Activated T-helper 17 cell treated with anti-CD3 and anti-CD28 coated beads, Interleukin-2, amount 50 U/mL, for 72 hours (primary cell): ENCODE data around the gene PUM2. TPM values are rescaled to one million over a fixed set of nuclear protein-coding genes. Genes with fewer than 3 reads are reported as not detected.
A peak's percentile ranks its signal among the peaks of the same experiment; 100 is the strongest.

Experiments
- ATAC-seq: fragments of 150-1000 bp; cut with Tn5 transposase; replicated peaks from 2 replicates; pipeline ENCODE4 v1.10.0; 2021; ENCODE audit warnings: mild to moderate bottlenecking, moderate library complexity
- H3K27ac Mint-ChIP-seq: one replicate; pipeline ENCODE4 v1.8.0; 2022; ENCODE audit warnings: mixed read lengths
- H3K27me3 Mint-ChIP-seq: one replicate; pipeline ENCODE4 v1.8.0; 2022; ENCODE audit warnings: mixed read lengths
- H3K36me3 Mint-ChIP-seq: one replicate; pipeline ENCODE4 v1.8.0; 2022; ENCODE audit warnings: low read depth, mild to moderate bottlenecking, mixed read lengths
- H3K4me1 Mint-ChIP-seq: one replicate; pipeline ENCODE4 v1.8.0; 2022; ENCODE audit warnings: mixed read lengths
- H3K4me3 Mint-ChIP-seq: one replicate; pipeline ENCODE4 v1.8.0; 2022; ENCODE audit warnings: mild to moderate bottlenecking, mixed read lengths
- H3K9me3 Mint-ChIP-seq: one replicate; pipeline ENCODE4 v1.8.0; 2022; ENCODE audit warnings: mixed read lengths
- total RNA-seq, 2 donors: library from RNA; stranded (reverse); gene quantifications; one replicate each; pipeline ENCODE4 v1.2.3, GENCODE V29; 2022

The PUM2 gene
- total RNA-seq, 2 donors from 2014 or later = 113 to 120 TPM

- Mint-ChIP-seq H3K4me3 (no peak overlapping the region), H3K27ac (no peak overlapping the region), H3K27me3 (no peaks in the 10 kb centered on the region), H3K4me1 (peaks cover 30% of the 10 kb centered on the region), H3K9me3 (no peaks in the 10 kb centered on the region), H3K36me3 (peaks cover 48% of the 10 kb centered on the region)
- ATAC-seq = peak; percentile 92
Measured at GRCh38 chr2:20343128-20343527, 7.5 kb downstream of the PUM2 start.

- peaks cover 22% of the 10 kb centered on the region for H3K4me1 Mint-ChIP-seq
- no peaks in the 10 kb centered on the region for H3K9me3 Mint-ChIP-seq
- H3K27me3 Mint-ChIP-seq = no peaks in the 10 kb centered on the region
- ATAC-seq = no peak
- no peak overlapping the region for H3K27ac Mint-ChIP-seq
- peaks cover 36% of the 10 kb centered on the region for H3K36me3 Mint-ChIP-seq
- H3K4me3 Mint-ChIP-seq = no peak overlapping the region
Measured at GRCh38 chr2:20339012-20339411, 11.6 kb downstream of the PUM2 start.

DNA sequence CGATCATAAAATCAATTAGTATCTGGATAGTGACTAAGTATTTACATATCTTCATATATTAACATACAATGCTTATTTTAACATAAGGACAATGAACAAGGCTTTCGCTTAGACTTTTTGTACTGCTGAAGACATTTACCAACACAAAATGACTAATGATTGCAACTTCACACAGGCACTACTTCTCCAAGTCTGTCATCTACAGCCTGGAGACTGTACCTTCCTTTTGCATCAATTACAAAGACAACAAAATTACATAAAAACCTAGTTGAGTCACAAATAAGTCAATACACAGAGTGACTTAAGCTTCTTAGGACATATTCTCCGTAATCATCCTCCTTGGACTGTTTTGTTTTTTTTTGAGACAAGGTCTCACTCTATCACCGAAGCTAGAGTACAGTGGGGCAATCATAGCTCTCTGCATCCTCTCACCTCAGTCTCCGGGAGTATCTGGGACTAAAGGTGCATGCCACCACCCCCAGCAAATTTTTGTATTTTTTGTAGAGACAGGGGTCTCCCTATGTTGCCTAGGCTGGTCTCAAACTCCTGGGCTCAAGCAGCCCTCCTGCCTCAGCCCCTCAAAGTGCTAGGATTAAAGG lies 15.9 kb downstream of the PUM2 start:
- no peak for ATAC-seq
- H3K27me3 Mint-ChIP-seq = no peaks in the 10 kb centered on the region
- peaks cover 4% of the 10 kb centered on the region for H3K9me3 Mint-ChIP-seq
- peaks cover 36% of the 10 kb centered on the region for H3K4me1 Mint-ChIP-seq
- H3K4me3 Mint-ChIP-seq = peak overlapping the region; percentile 11
- H3K27ac Mint-ChIP-seq = no peak overlapping the region
- H3K36me3 Mint-ChIP-seq = peaks cover 69% of the 10 kb centered on the region

- Mint-ChIP-seq H3K27ac (no peak overlapping the region), H3K36me3 (peaks cover 71% of the 10 kb centered on the region), H3K27me3 (no peaks in the 10 kb centered on the region), H3K4me1 (peaks cover 36% of the 10 kb centered on the region), H3K9me3 (peaks cover 4% of the 10 kb centered on the region), H3K4me3 (no peak overlapping the region)
- ATAC-seq = peak; percentile 35
Measured at GRCh38 chr2:20333738-20334137, 16.9 kb downstream of the PUM2 start.

DNA sequence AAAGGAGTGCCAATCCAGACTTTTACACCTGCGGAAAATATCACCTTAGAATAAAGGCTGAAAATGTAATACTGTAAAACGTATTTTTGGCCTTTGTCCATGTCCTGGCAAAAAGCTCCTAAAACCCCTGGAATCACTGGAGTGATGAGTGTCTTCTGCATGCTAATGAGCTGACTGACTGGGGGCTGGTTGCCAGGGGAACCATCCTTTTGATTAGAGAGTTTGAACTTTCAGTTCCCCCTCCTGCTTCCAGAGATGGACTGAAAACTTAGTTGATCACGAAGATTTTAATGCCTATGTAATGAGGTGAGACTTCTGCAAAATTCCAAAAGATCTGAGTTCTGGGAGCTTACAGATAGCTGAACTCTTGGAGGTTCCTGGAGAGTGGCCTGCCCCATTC lies 20.5 kb downstream of the PUM2 start:
- H3K9me3 Mint-ChIP-seq = peaks cover 4% of the 10 kb centered on the region
- no peak overlapping the region for H3K27ac Mint-ChIP-seq
- no peak overlapping the region for H3K4me3 Mint-ChIP-seq
- peaks cover 89% of the 10 kb centered on the region for H3K36me3 Mint-ChIP-seq
- ATAC-seq = no peak
- peaks cover 40% of the 10 kb centered on the region for H3K4me1 Mint-ChIP-seq
- H3K27me3 Mint-ChIP-seq = no peaks in the 10 kb centered on the region

- Mint-ChIP-seq H3K36me3 (peaks cover 98% of the 10 kb centered on the region), H3K27ac (peak overlapping the region; percentile 42), H3K4me3 (peak overlapping the region; percentile 25), H3K4me1 (peaks cover 47% of the 10 kb centered on the region), H3K27me3 (no peaks in the 10 kb centered on the region), H3K9me3 (peaks cover 4% of the 10 kb centered on the region)
- no peak for ATAC-seq
Measured at GRCh38 chr2:20327370-20327769, 23.3 kb downstream of the PUM2 start.

- ATAC-seq = peak; percentile 70
- Mint-ChIP-seq H3K27me3 (no peaks in the 10 kb centered on the region), H3K9me3 (peaks cover 4% of the 10 kb centered on the region), H3K4me3 (no peak overlapping the region), H3K36me3 (peaks cover 98% of the 10 kb centered on the region), H3K27ac (peak overlapping the region; percentile 42), H3K4me1 (peaks cover 44% of the 10 kb centered on the region)
Measured at GRCh38 chr2:20326163-20326780, 24.4 kb downstream of the PUM2 start.

- Mint-ChIP-seq H3K36me3 (peaks cover 99% of the 10 kb centered on the region), H3K9me3 (no peaks in the 10 kb centered on the region), H3K4me1 (peaks cover 48% of the 10 kb centered on the region), H3K27ac (no peak overlapping the region), H3K27me3 (no peaks in the 10 kb centered on the region), H3K4me3 (no peak overlapping the region)
- no peak for ATAC-seq
Measured at GRCh38 chr2:20322527-20323300, 27.9 kb downstream of the PUM2 start.

GRCh38 chr2:20317690-20318089 lies 33.0 kb downstream of the PUM2 start:
- ATAC-seq = no peak
- Mint-ChIP-seq H3K36me3 (peaks cover 95% of the 10 kb centered on the region), H3K4me1 (peaks cover 35% of the 10 kb centered on the region), H3K9me3 (no peaks in the 10 kb centered on the region), H3K4me3 (no peak overlapping the region), H3K27me3 (no peaks in the 10 kb centered on the region), H3K27ac (no peak overlapping the region)

GRCh38 chr2:20317197-20317596 lies 33.4 kb downstream of the PUM2 start:
- H3K27me3 Mint-ChIP-seq = no peaks in the 10 kb centered on the region
- peaks cover 95% of the 10 kb centered on the region for H3K36me3 Mint-ChIP-seq
- no peak for ATAC-seq
- H3K4me3 Mint-ChIP-seq = no peak overlapping the region
- peaks cover 35% of the 10 kb centered on the region for H3K4me1 Mint-ChIP-seq
- H3K27ac Mint-ChIP-seq = no peak overlapping the region
- no peaks in the 10 kb centered on the region for H3K9me3 Mint-ChIP-seq

DNA sequence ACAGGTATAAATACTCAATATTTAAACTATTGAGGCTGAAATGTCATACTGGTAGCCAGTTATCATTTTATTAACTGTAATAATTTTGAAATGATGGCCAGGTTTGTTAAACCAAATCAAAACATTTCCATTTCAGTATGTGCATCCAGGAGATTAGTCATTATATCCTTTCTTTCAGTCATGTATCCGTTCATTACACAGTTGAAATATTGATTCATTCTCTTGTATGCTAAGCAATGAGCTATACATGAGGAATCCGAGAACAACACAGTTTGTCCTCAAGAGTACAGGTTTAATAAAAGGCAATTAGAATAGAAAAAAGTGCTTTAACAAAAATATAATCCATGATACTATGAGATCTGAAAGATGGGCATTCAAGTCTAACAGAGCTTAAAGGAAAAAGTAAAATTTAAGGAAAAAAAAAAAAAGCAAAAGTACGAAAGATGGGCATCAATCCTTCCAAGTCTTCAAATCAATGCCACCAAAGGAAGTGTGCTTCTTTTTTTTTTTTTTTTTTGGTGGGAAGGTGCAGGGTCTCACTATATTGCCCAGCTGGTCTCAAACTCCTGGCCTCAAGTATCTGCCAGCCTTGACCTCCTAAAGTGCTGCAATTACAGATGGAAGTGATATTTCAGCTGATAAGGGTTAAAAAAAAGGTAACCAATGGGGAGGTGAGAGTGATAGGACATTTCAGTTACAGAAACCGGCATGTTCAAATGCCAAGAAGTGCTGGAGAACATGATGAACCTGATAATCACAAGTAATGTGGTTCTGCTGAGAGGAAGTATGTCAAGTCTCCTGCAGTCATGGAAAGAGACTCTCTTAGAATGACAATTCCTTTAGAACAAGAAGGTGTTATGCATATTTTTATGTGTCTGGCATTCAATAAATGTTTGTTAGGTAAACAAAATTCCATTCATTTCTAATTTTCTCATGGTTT lies 35.8 kb downstream of the PUM2 start:
- no peaks in the 10 kb centered on the region for H3K9me3 Mint-ChIP-seq
- H3K36me3 Mint-ChIP-seq = peaks cover 93% of the 10 kb centered on the region
- peaks cover 25% of the 10 kb centered on the region for H3K4me1 Mint-ChIP-seq
- no peak overlapping the region for H3K4me3 Mint-ChIP-seq
- no peak overlapping the region for H3K27ac Mint-ChIP-seq
- no peaks in the 10 kb centered on the region for H3K27me3 Mint-ChIP-seq
- ATAC-seq = no peak

GRCh38 chr2:20313659-20314058 lies 37.0 kb downstream of the PUM2 start:
- Mint-ChIP-seq H3K4me1 (peaks cover 13% of the 10 kb centered on the region), H3K27ac (no peak overlapping the region), H3K27me3 (no peaks in the 10 kb centered on the region), H3K36me3 (peaks cover 93% of the 10 kb centered on the region), H3K9me3 (no peaks in the 10 kb centered on the region), H3K4me3 (no peak overlapping the region)
- ATAC-seq = peak; percentile 56

DNA sequence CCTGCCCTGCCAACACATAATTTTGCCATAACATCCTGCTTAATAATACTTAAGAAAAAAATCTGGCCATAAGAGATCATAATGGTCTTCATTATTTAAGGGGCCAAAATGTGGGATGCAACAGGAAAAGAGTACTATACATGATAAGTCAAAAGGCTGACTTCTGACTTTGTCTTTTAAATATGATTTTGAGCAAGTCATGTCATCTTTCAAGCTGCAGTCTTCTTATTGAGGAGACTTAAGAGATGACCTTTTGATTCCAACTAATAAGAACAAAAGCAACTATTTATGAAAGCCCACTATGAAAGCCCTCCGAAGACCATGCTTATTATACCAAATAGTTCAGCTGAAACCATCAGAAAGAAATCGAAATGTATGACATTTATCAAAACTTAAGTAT lies 41.6 kb downstream of the PUM2 start:
- Mint-ChIP-seq H3K27me3 (no peaks in the 10 kb centered on the region), H3K36me3 (peaks cover 93% of the 10 kb centered on the region), H3K4me3 (no peak overlapping the region), H3K4me1 (peaks cover 11% of the 10 kb centered on the region), H3K27ac (peak overlapping the region; percentile 17), H3K9me3 (no peaks in the 10 kb centered on the region)
- no peak for ATAC-seq

GRCh38 chr2:20307311-20307710 lies 43.3 kb downstream of the PUM2 start:
- ATAC-seq = no peak
- Mint-ChIP-seq H3K36me3 (peaks cover 93% of the 10 kb centered on the region), H3K9me3 (no peaks in the 10 kb centered on the region), H3K4me1 (peaks cover 7% of the 10 kb centered on the region), H3K4me3 (no peak overlapping the region), H3K27ac (no peak overlapping the region), H3K27me3 (no peaks in the 10 kb centered on the region)
